HepG2 (cell line): Measurements from ENCODE around the gene MCF2L. TPM values are rescaled to one million over a fixed set of nuclear protein-coding genes. Genes with fewer than 3 reads are reported as not detected.

Experiments
- FOSL1 ChIP-seq: sonication (generic); formaldehyde crosslinking; IDR thresholded peaks from 2 replicates; pipeline ENCODE4 v1.9.0; 2021; ENCODE audit warnings: missing genetic modification reagents, borderline replicate concordance
- IRF2 ChIP-seq: IDR thresholded peaks from 2 replicates; pipeline ENCODE4 v1.6.1; 2018; ENCODE audit warnings: missing genetic modification reagents, missing compliant biosample characterization
- NCOA2 ChIP-seq: sonication (generic); formaldehyde crosslinking; IDR thresholded peaks from 2 replicates; pipeline ENCODE4 v1.8.0; 2022; ENCODE audit warnings: inconsistent platforms
- NFYB ChIP-seq: sonication (generic); formaldehyde crosslinking; IDR thresholded peaks from 2 replicates; pipeline ENCODE4 v1.4.0; 2020; ENCODE audit warnings: missing genetic modification reagents
- NPAS2 ChIP-seq: sonication (generic); formaldehyde crosslinking; IDR thresholded peaks from 2 replicates; pipeline ENCODE4 v1.8.0; 2022; ENCODE audit warnings: mild to moderate bottlenecking, missing genetic modification reagents, borderline replicate concordance
- NR2F1 ChIP-seq, 2 experiments: fragments of 450-650 bp in 1 of 2; formaldehyde crosslinking in 1 of 2; IDR thresholded peaks; 2 replicates each; pipeline versions ENCODE4 v1.5.0 to v1.6.1; 2016 to 2020; ENCODE audit warnings: mild to moderate bottlenecking in 1 of 2, missing compliant biosample characterization in 1 of 2, missing genetic modification reagents in 1 of 2, moderate library complexity in 1 of 2
- PAWR ChIP-seq: sonication (generic); formaldehyde crosslinking; IDR thresholded peaks from 2 replicates; pipeline ENCODE4 v1.4.0; 2020; ENCODE audit warnings: missing genetic modification reagents, mild to moderate bottlenecking, borderline replicate concordance
- RFX5 ChIP-seq: IDR thresholded peaks from 2 replicates; pipeline ENCODE4 v1.6.1; 2011; ENCODE audit warnings: low read depth, low read length, improper control_type of control experiment
- TOPORS ChIP-seq: sonication (generic); formaldehyde crosslinking; IDR thresholded peaks from 2 replicates; pipeline ENCODE4 v1.8.0; 2023; ENCODE audit warnings: mild to moderate bottlenecking, missing genetic modification reagents
- UBTF ChIP-seq: sonication (generic); formaldehyde crosslinking; IDR thresholded peaks from 2 replicates; pipeline ENCODE4 v1.4.0; 2020; ENCODE audit warnings: mild to moderate bottlenecking, missing genetic modification reagents
- YEATS2 ChIP-seq: sonication (generic); formaldehyde crosslinking; IDR thresholded peaks from 2 replicates; pipeline ENCODE4 v1.4.0; 2020; ENCODE audit warnings: missing genetic modification reagents, borderline replicate concordance
- ZBED4 ChIP-seq: sonication (generic); formaldehyde crosslinking; IDR thresholded peaks from 2 replicates; pipeline ENCODE4 v1.4.0; 2020; ENCODE audit warnings: missing genetic modification reagents, borderline replicate concordance
- ZBTB37 ChIP-seq: sonication (generic); formaldehyde crosslinking; IDR thresholded peaks from 2 replicates; pipeline ENCODE4 v1.4.0; 2020; ENCODE audit warnings: mild to moderate bottlenecking, missing genetic modification reagents
- ZFP90 ChIP-seq: sonication (generic); formaldehyde crosslinking; IDR thresholded peaks from 2 replicates; pipeline ENCODE4 v1.8.0; 2022; ENCODE audit warnings: missing genetic modification reagents, mild to moderate bottlenecking, inconsistent platforms, borderline replicate concordance
- ZKSCAN8 ChIP-seq: IDR thresholded peaks from 2 replicates; pipeline ENCODE4 v1.6.1; 2016; ENCODE audit warnings: borderline replicate concordance, missing genetic modification reagents, missing compliant biosample characterization
- ZNF136 ChIP-seq: sonication (generic); formaldehyde crosslinking; IDR thresholded peaks from 2 replicates; pipeline ENCODE4 v1.8.1; 2022; ENCODE audit warnings: low read depth, mild to moderate bottlenecking, moderate library complexity, missing genetic modification reagents
- ZNF3 ChIP-seq: IDR thresholded peaks from 2 replicates; pipeline ENCODE4 v1.7.0; 2017; ENCODE audit warnings: inconsistent platforms
- ZNF543 ChIP-seq: sonication (generic); formaldehyde crosslinking; IDR thresholded peaks from 2 replicates; pipeline ENCODE4 v1.4.0; 2020; ENCODE audit warnings: mild to moderate bottlenecking, missing genetic modification reagents
- ZNF567 ChIP-seq: sonication (generic); formaldehyde crosslinking; IDR thresholded peaks from 2 replicates; pipeline ENCODE4 v1.8.1; 2023; ENCODE audit warnings: mild to moderate bottlenecking, missing genetic modification reagents, borderline replicate concordance
- ZNF597 ChIP-seq: sonication (generic); formaldehyde crosslinking; IDR thresholded peaks from 2 replicates; pipeline ENCODE4 v1.5.0; 2020; ENCODE audit warnings: missing genetic modification reagents
- ZSCAN22 ChIP-seq: sonication (generic); formaldehyde crosslinking; IDR thresholded peaks from 2 replicates; pipeline ENCODE4 v1.4.0; 2020; ENCODE audit warnings: mild to moderate bottlenecking, missing genetic modification reagents
- polyA plus RNA-seq, 8 experiments: library from polyadenylated mRNA; depleted of rRNA in 3 of 8; stranded (reverse) in 7 of 8; unstranded in 1 of 8; fragments of >200 nt; fragmentation: Illumina TruSeq in 4 of 8; extraction: Trizol in 4 of 8; gene quantifications; 2 replicates each; pipeline versions ENCODE4 v1.2.1 to v1.2.3, GENCODE V29; 2011 to 2016; ENCODE audit warnings: low read depth in 4 of 8, missing spikeins in 1 of 8, mixed read lengths in 1 of 8; ENCODE audit not compliant: insufficient read depth in 1 of 8
- total RNA-seq, 5 experiments: library from RNA; depleted of rRNA; stranded (reverse); fragments of >200 nt; fragmentation: Illumina TruSeq; extraction: Trizol; gene quantifications; 2 replicates each; pipeline ENCODE4 v1.2.3, GENCODE V29; 2016; ENCODE audit warnings: low read depth in 1 of 5

Gene MCF2L
- total and polyA plus RNA-seq, 2 of the 13 experiments (the other 11 are each of a cell fraction or from before 2014, with no cell fraction given) = 19.4 to 28.4 TPM

GRCh38 chr13:113138792-113139551, 170.0 kb downstream of the MCF2L start (continued):
- TF ChIP-seq YEATS2 = peak; percentile 70; the same call in 1 of the 2 replicates
- TF ChIP-seq ZFP90 (CRISPR knock-in tag) = peak; percentile 95
- peak; percentile 76; the same call in 1 of the 2 replicates for TF ChIP-seq ZBED4
- peak; percentile 21 to 41; a peak in 2 of 4 replicates for TF ChIP-seq NR2F1 (CRISPR knock-in tag; IDR thresholded peaks at IDR 0.05)
- peak; percentile 95 for TF ChIP-seq NCOA2 (CRISPR knock-in tag)
- no peak for TF ChIP-seq ZNF597 (CRISPR knock-in tag)
- TF ChIP-seq PAWR = no peak
- no peak for TF ChIP-seq ZNF3
- no peak for TF ChIP-seq ZNF136 (CRISPR knock-in tag)
- no peak for TF ChIP-seq FOSL1 (CRISPR knock-in tag)
- TF ChIP-seq NPAS2 (CRISPR knock-in tag) = no peak
- TF ChIP-seq ZBTB37 = peak; percentile 71; the same call in 1 of the 2 replicates
- TF ChIP-seq ZNF543 = peak; percentile 93
- TF ChIP-seq ZNF567 = no peak
- TF ChIP-seq NFYB = no peak
- no peak for TF ChIP-seq ZSCAN22 (CRISPR knock-in tag)
- TF ChIP-seq RFX5 = no peak
- peak; percentile 47; the same call in 1 of the 2 replicates for TF ChIP-seq UBTF
- TF ChIP-seq IRF2 (CRISPR knock-in tag) = peak; percentile 84
- TF ChIP-seq ZKSCAN8 (CRISPR knock-in tag) = peak; percentile 64; the same call in 1 of the 2 replicates
- no peak for TF ChIP-seq TOPORS (CRISPR knock-in tag)
